GM12878 (cell line): Measurements from ENCODE around the gene PTPRM. TPM values are rescaled to one million over a fixed set of nuclear protein-coding genes. Genes with fewer than 3 reads are reported as not detected.

Source experiments
- ATAC-seq: fragments of 200-7000 bp; cut with Tn5 transposase; 3 replicates; pipeline ENCODE4 v1.9.1; 2020; ENCODE audit warnings: mild to moderate bottlenecking, moderate library complexity
- BruUV-seq: library from RNA; stranded (reverse); fragments of 400-500 nt; replicated peaks from 2 replicates; lab custom pipeline; 2021; lab: Mats Ljungman, UMichigan
- CTCF ChIA-PET: fragments of 300-600 bp; sonication (Branson Sonifier 250); formaldehyde crosslinking; extraction: SDS; loops from one replicate; lab custom pipeline; 2021; ENCODE audit warnings: inconsistent platforms; lab: Yijun Ruan, JAX
- POLR2A ChIA-PET: fragments of 350-600 bp; formaldehyde crosslinking; extraction: SDS; loops from one replicate; lab custom pipeline; 2021; ENCODE audit warnings: inconsistent platforms; lab: Charles Lee
- RAD21 ChIA-PET: fragments of 300-600 bp; sonication (Branson Sonifier 250); formaldehyde crosslinking; loops from one replicate; lab custom pipeline; 2023; ENCODE audit warnings: antibody characterized with exemption; ENCODE audit not compliant: unreplicated experiment; lab: Charles Lee
- SMC1A ChIA-PET: fragments of 300-600 bp; sonication (Branson Sonifier 250); formaldehyde crosslinking; loops from one replicate; lab custom pipeline; 2023; ENCODE audit not compliant: unreplicated experiment, uncharacterized antibody; lab: Charles Lee
- DNase-seq: peaks from one replicate; pipeline ENCODE4 v3.0.0-alpha.2; 2011; ENCODE audit warnings: low read depth, low spot score
- FAIRE-seq: peaks from 3 replicates; lab custom pipeline; 2011; peaks lifted over from hg19 to GRCh38; lab: Jason Lieb, UNC
- H2AFZ ChIP-seq: 2 replicates; pipeline ENCODE4 v1.6.0; 2011; ENCODE audit warnings: low read depth, low read length, control low read depth; ENCODE audit not compliant: control insufficient read depth
- H3K27ac ChIP-seq: 2 replicates; pipeline ENCODE4 v1.5.1; 2011; ENCODE audit warnings: control low read depth; ENCODE audit not compliant: control insufficient read depth, insufficient read depth
- H3K27me3 ChIP-seq, 2 experiments: replicated peaks in 1 of 2; 2 replicates each; pipeline versions ENCODE4 v1.6.0 to v1.6.1; 2011; ENCODE audit warnings: low read length in 1 of 2; ENCODE audit not compliant: control insufficient read depth in 2 of 2, insufficient read depth in 2 of 2
- H3K36me3 ChIP-seq, 2 experiments: 2 replicates each; pipeline ENCODE4 v1.5.1; 2011; ENCODE audit warnings: low read length in 1 of 2; ENCODE audit not compliant: control insufficient read depth in 2 of 2, insufficient read depth in 2 of 2
- H3K4me1 ChIP-seq: 2 replicates; pipeline ENCODE4 v1.6.1; 2011; ENCODE audit warnings: mild to moderate bottlenecking, low read length, moderate library complexity, mixed read lengths; ENCODE audit not compliant: control insufficient read depth, insufficient read depth
- H3K4me2 ChIP-seq: 2 replicates; pipeline ENCODE4 v1.6.0; 2011; ENCODE audit warnings: control low read depth; ENCODE audit not compliant: control insufficient read depth, insufficient read depth
- H3K4me3 ChIP-seq: fragments of 200-600 bp; sonication (generic); 2 replicates; pipeline ENCODE4 v1.5.1; 2016
- H3K79me2 ChIP-seq: 2 replicates; pipeline ENCODE4 v1.6.0; 2011; ENCODE audit warnings: low read length; ENCODE audit not compliant: control insufficient read depth, insufficient read depth
- H3K9ac ChIP-seq: 2 replicates; pipeline ENCODE4 v1.8.0; 2011; ENCODE audit warnings: low read length, control low read depth, mixed read lengths; ENCODE audit not compliant: control insufficient read depth, insufficient read depth
- H3K9me3 ChIP-seq: replicated peaks from 3 replicates; pipeline ENCODE4 v1.5.1; 2011; ENCODE audit warnings: mild to moderate bottlenecking, low read length; ENCODE audit not compliant: control insufficient read depth, insufficient read depth
- H4K20me1 ChIP-seq: 2 replicates; pipeline ENCODE4 v1.6.0; 2011; ENCODE audit not compliant: control insufficient read depth, insufficient read depth
- CUX1 ChIP-seq: IDR thresholded peaks from 2 replicates; pipeline ENCODE4 v1.6.1; 2012; ENCODE audit warnings: improper control_type of control experiment, low read depth, low read length; ENCODE audit not compliant: insufficient replicate concordance
- EED ChIP-seq: sonication (generic); IDR thresholded peaks from 2 replicates; pipeline ENCODE4 v1.6.1; 2016; ENCODE audit warnings: antibody characterized with exemption, low read depth
- MXI1 ChIP-seq: fragments of 150-350 bp; IDR thresholded peaks from 2 replicates; pipeline ENCODE4 v1.6.1; 2011; ENCODE audit warnings: low read depth, mild to moderate bottlenecking, inconsistent platforms, low read length, improper control_type of control experiment
- RAD51 ChIP-seq: fragments of 450-650 bp; IDR thresholded peaks from 2 replicates; pipeline ENCODE4 v1.6.1; 2016; ENCODE audit warnings: moderate library complexity, mild to moderate bottlenecking, inconsistent platforms
- SREBF1 ChIP-seq: IDR thresholded peaks from 2 replicates; pipeline ENCODE4 v1.6.1; 2012; ENCODE audit warnings: mild to moderate bottlenecking, low read length
- YBX1 ChIP-seq: fragments of 450-650 bp; IDR thresholded peaks from 2 replicates; pipeline ENCODE4 v1.6.1; 2016; ENCODE audit warnings: antibody characterized with exemption
- ZBED1 ChIP-seq: IDR thresholded peaks from 2 replicates; pipeline ENCODE4 v1.6.1; 2016; ENCODE audit warnings: borderline replicate concordance
- ZBTB11 ChIP-seq: fragments of 450-650 bp; formaldehyde crosslinking; IDR thresholded peaks from 2 replicates; pipeline ENCODE4 v1.5.0; 2022; ENCODE audit warnings: mild to moderate bottlenecking, missing genetic modification characterization
- ZZZ3 ChIP-seq: IDR thresholded peaks from 2 replicates; pipeline ENCODE4 v1.6.1; 2011; ENCODE audit warnings: low read depth; ENCODE audit not compliant: control insufficient read depth, insufficient read length
- WGBS: methylation state at CpG from one replicate; pipeline ENCODE4 v1.1.6; 2016; ENCODE audit warnings: low lambda C conversion rate; ENCODE audit not compliant: insufficient replicate concordance, insufficient coverage; ENCODE audit errors: missing lambda C conversion rate; 5-methylcytosine and 5-hydroxymethylcytosine counted together
- in situ Hi-C: fragments of 300-500 bp; cut with MboI; formaldehyde crosslinking; loops from 9 replicates; pipeline ENCODE4 v1.14.3; 2018; ENCODE audit warnings: mixed read lengths
- intact Hi-C: fragments of 100-400 bp; cut with micrococcal nuclease; formaldehyde crosslinking; loops from one replicate; pipeline ENCODE4 v1.14.2; 2022; ENCODE audit not compliant: unreplicated experiment
- polyA plus RNA-seq, 11 experiments: library from polyadenylated mRNA; depleted of rRNA in 4 of 11; unstranded in 6 of 11; stranded (reverse) in 5 of 11; fragments of >200 nt; fragmentation: Nextera tagmentation in 4 of 11; fragmentation: Illumina TruSeq in 1 of 11; extraction: Ambion mirVana in 4 of 11; extraction: Trizol in 1 of 11; gene quantifications; 1 replicate in 1 of 11; 2 replicates in 10 of 11; pipeline versions ENCODE4 v1.2.1 to v1.2.3, GENCODE V29; 2011 to 2016; ENCODE audit warnings: inconsistent platforms in 2 of 11, missing spikeins in 2 of 11, low read depth in 1 of 11
- total RNA-seq, 4 experiments: library from RNA; depleted of rRNA in 3 of 4; stranded (reverse); fragments of >200 nt in 3 of 4; fragmentation: Illumina TruSeq in 1 of 4; extraction: Trizol in 1 of 4; gene quantifications; 2 replicates each; pipeline versions ENCODE4 v1.2.1 to v1.2.3, GENCODE V29; 2013 to 2021
- TF ChIP-seq, protein P1 (sequence below): IDR thresholded peaks from 2 replicates; pipeline ENCODE4 v1.6.1; 2011; ENCODE audit warnings: low read depth, low read length, improper control_type of control experiment, borderline replicate concordance
- TF ChIP-seq, protein P2 (sequence below): IDR thresholded peaks from 2 replicates; pipeline ENCODE4 v1.6.1; 2011; ENCODE audit warnings: borderline replicate concordance, low read depth, mild to moderate bottlenecking, moderate library complexity, low read length; ENCODE audit not compliant: insufficient read depth, poor library complexity, severe bottlenecking

PTPRM gene
- total and polyA plus RNA-seq, 10 of the 15 experiments (the other 5 are each of a cell fraction or from before 2014, with no cell fraction given): 0.07 to 22.6 (median 0.60) TPM

DNA sequence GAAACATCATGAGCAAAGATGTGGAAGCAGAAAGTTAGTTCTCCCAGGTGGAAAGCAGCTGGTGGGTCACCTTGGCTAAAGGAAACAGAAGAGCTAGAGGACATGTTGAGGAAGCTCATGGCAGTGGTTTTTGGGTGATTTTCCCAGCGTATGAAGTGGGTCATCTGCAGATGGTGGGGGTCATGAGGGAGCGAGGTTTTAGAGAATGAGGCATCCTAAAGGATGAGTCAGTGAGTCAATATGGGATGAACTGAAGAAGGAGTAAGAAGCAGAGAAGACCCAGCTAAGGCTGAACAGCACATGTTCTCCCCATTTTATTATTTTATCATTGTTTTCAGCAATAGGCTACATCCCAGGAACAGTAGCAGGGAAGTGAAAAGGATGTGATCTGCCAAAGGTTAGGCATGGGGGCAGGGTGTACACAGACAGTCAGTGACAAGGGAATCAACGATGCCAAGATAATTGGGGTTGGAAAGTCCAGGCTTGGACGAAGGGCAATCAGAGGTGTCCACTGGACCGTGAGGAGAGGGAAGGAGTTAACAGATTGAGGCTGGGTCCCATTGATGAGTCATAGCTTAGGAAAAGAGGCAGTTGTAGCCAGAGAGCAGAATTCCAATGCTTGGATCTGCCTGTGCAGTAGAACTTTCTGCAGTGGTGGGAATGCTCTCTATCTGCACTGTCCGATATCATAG is 752.8 kb downstream of the PTPRM start (continued):
- no peak for TF ChIP-seq ZBTB11 (CRISPR knock-in tag)
- TF ChIP-seq RAD51: no peak
- TF ChIP-seq SREBF1: no peak
- TF ChIP-seq, all 136 proteins: peak for 0

- POLR2A ChIA-PET: no interaction called here
- no TSS peak for BruUV-seq
- in situ Hi-C loops (no loop called here), intact Hi-C loops (no loop called here)
- DNase-seq: no peak
- Histone ChIP-seq H3K79me2 (no peaks in the 10 kb centered on the region), H3K9ac (no peak overlapping the region), H3K9me3 (no peaks in the 10 kb centered on the region), H3K4me1 (no peaks in the 10 kb centered on the region), H2AFZ (no peak overlapping the region), H4K20me1 (no peaks in the 10 kb centered on the region), H3K27ac (no peak overlapping the region), H3K27me3 (no peaks in the 10 kb centered on the region), H3K4me3 (no peak overlapping the region), H3K4me2 (no peak overlapping the region), H3K36me3 (no peaks in the 10 kb centered on the region)
- 7% methylated on average over 2 of the region's 2 CpGs for WGBS
- RAD21 ChIA-PET: no interaction called here
- ATAC-seq: no peak
- CTCF ChIA-PET: no interaction called here
- SMC1A ChIA-PET: no interaction called here
- FAIRE-seq: no peak
- TF ChIP-seq, protein P1, sequence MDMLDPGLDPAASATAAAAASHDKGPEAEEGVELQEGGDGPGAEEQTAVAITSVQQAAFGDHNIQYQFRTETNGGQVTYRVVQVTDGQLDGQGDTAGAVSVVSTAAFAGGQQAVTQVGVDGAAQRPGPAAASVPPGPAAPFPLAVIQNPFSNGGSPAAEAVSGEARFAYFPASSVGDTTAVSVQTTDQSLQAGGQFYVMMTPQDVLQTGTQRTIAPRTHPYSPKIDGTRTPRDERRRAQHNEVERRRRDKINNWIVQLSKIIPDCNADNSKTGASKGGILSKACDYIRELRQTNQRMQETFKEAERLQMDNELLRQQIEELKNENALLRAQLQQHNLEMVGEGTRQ: no peak
- TF ChIP-seq ZZZ3 (no peak), SREBF1 (no peak), CUX1 (no peak), YBX1 (no peak), ZBED1 (no peak), MXI1 (no peak), EED (no peak)
- TF ChIP-seq, protein P2, sequence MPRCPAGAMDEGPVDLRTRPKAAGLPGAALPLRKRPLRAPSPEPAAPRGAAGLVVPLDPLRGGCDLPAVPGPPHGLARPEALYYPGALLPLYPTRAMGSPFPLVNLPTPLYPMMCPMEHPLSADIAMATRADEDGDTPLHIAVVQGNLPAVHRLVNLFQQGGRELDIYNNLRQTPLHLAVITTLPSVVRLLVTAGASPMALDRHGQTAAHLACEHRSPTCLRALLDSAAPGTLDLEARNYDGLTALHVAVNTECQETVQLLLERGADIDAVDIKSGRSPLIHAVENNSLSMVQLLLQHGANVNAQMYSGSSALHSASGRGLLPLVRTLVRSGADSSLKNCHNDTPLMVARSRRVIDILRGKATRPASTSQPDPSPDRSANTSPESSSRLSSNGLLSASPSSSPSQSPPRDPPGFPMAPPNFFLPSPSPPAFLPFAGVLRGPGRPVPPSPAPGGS: no peak
Measured at GRCh38 chr18:8322486-8322885, 755.4 kb downstream of the PTPRM start.
